ENCODE results near the gene NR3C2.

NR3C2 gene

DNA sequence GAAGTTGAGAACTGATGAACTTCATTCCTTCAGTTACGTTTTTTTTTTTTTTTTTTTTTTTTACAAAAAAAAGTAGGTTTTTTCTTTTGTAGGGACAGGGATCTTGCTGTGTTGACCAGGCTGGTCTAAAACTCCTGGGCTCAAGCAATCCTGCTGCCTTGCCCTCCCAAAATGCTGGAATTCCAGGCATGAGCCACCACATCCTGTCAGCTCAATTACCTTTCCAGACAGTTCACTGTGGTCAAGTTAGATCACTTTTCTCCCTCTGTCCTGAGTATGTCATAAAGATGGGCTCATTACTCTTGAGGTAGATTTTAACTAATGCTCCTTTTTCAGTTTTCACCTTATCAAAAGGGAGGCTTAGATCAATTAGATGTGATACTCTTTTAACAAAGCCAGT lies 10.8 kb upstream of the NR3C2 start:
- ATAC-seq, result no peak
- no peak for TF ChIP-seq ISL1 (CRISPR knock-in tag; IDR thresholded peaks at IDR 0.05)
- TF ChIP-seq, protein P1, sequence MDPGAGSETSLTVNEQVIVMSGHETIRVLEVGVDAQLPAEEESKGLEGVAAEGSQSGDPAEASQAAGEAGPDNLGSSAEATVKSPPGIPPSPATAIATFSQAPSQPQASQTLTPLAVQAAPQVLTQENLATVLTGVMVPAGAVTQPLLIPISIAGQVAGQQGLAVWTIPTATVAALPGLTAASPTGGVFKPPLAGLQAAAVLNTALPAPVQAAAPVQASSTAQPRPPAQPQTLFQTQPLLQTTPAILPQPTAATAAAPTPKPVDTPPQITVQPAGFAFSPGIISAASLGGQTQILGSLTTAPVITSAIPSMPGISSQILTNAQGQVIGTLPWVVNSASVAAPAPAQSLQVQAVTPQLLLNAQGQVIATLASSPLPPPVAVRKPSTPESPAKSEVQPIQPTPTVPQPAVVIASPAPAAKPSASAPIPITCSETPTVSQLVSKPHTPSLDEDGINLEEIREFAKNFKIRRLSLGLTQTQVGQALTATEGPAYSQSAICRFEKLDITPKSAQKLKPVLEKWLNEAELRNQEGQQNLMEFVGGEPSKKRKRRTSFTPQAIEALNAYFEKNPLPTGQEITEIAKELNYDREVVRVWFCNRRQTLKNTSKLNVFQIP (CRISPR knock-in tag; IDR thresholded peaks at IDR 0.05; ENCODE audit: borderline replicate concordance, low read depth), result no peak

DNA sequence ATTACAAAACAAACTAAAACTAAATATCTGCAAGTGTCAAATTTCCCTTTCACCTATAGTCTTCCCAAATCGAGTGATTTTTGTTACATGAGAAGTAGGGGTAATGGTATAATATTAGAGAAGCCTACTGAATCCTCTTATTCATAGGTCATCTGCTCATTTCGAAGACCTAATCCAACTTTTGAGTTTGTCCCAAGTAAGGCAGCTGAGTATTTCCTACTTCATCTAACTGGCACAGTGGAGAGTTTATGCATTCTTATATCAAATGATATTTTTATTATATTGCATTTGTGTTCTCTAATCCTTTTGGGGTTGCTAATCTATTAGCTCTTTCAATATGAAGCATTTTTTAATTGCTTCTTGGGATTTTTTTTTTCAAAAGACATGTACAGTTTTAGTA lies 7.7 kb upstream of the NR3C2 start:
- no peak for ATAC-seq
- TF ChIP-seq, protein P2, sequence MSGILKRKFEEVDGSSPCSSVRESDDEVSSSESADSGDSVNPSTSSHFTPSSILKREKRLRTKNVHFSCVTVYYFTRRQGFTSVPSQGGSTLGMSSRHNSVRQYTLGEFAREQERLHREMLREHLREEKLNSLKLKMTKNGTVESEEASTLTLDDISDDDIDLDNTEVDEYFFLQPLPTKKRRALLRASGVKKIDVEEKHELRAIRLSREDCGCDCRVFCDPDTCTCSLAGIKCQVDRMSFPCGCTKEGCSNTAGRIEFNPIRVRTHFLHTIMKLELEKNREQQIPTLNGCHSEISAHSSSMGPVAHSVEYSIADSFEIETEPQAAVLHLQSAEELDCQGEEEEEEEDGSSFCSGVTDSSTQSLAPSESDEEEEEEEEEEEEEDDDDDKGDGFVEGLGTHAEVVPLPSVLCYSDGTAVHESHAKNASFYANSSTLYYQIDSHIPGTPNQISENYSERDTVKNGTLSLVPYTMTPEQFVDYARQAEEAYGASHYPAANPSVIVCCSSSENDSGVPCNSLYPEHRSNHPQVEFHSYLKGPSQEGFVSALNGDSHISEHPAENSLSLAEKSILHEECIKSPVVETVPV (CRISPR knock-in tag; IDR thresholded peaks at IDR 0.05), result no peak
- TF ChIP-seq TCF4 (CRISPR knock-in tag; IDR thresholded peaks at IDR 0.05; ENCODE audit: borderline replicate concordance) (no peak), OSR1 (CRISPR knock-in tag; IDR thresholded peaks at IDR 0.05) (no peak), ARNTL (CRISPR knock-in tag; IDR thresholded peaks at IDR 0.05; ENCODE audit: borderline replicate concordance, low read depth) (no peak), ZFP30 (CRISPR knock-in tag; IDR thresholded peaks at IDR 0.05) (no peak), ZFP3 (CRISPR knock-in tag; IDR thresholded peaks at IDR 0.05) (no peak), ZNF565 (CRISPR knock-in tag; conservative IDR thresholded peaks at IDR 0.05; ENCODE audit: low read depth) (no peak)
- TF ChIP-seq, protein P3, sequence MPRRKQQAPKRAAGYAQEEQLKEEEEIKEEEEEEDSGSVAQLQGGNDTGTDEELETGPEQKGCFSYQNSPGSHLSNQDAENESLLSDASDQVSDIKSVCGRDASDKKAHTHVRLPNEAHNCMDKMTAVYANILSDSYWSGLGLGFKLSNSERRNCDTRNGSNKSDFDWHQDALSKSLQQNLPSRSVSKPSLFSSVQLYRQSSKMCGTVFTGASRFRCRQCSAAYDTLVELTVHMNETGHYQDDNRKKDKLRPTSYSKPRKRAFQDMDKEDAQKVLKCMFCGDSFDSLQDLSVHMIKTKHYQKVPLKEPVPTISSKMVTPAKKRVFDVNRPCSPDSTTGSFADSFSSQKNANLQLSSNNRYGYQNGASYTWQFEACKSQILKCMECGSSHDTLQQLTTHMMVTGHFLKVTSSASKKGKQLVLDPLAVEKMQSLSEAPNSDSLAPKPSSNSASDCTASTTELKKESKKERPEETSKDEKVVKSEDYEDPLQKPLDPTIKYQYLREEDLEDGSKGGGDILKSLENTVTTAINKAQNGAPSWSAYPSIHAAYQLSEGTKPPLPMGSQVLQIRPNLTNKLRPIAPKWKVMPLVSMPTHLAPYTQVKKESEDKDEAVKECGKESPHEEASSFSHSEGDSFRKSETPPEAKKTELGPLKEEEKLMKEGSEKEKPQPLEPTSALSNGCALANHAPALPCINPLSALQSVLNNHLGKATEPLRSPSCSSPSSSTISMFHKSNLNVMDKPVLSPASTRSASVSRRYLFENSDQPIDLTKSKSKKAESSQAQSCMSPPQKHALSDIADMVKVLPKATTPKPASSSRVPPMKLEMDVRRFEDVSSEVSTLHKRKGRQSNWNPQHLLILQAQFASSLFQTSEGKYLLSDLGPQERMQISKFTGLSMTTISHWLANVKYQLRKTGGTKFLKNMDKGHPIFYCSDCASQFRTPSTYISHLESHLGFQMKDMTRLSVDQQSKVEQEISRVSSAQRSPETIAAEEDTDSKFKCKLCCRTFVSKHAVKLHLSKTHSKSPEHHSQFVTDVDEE (CRISPR knock-in tag; IDR thresholded peaks at IDR 0.05), result no peak

DNA sequence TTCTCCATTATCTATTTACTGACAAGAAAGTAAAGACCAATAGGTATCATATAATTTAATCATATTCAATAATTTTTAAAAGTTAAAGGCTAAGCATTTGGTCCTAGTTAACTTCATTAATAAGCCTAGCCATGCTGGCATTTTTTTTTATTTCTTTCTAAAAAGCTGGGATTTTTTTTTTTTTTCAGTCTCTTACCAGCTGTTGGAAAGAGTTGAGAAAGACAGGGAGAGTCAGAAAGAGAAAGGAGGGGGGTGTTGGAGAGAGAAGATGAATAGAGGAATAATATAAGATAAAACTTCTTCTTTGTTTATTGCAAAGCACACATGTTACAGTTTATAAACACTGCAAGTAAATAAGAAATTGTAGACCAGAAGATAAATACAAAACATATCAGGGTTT lies 5.9 kb upstream of the NR3C2 start:
- no peak for TF ChIP-seq ZFP3 (CRISPR knock-in tag; IDR thresholded peaks at IDR 0.05)
- no peak for ATAC-seq

DNA sequence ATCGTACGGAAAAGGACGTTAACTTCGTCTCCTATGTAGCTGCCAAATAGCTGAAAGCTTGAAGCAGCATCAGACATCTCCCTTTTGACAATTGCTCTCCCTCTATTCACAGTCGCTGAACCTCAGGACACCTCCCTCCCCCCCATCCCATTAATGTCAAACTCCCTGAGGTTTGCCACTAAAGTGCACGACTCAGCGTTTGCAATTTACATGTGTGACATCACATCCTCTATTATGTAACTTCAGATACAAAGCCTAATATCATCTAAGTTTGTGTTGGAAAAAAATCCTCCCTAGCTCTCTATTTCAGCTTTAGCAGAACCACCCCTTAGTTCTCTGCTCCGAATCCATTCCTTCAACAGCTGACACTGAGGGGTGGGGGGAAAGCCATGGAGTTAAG lies 5.5 kb upstream of the NR3C2 start:
- ATAC-seq, result no peak
- TF ChIP-seq RARB (CRISPR knock-in tag; IDR thresholded peaks at IDR 0.05), result no peak
- no peak for TF ChIP-seq ZFP3 (CRISPR knock-in tag; IDR thresholded peaks at IDR 0.05)
- no peak for TF ChIP-seq PPARA (CRISPR knock-in tag; IDR thresholded peaks at IDR 0.05; ENCODE audit: borderline replicate concordance)
- TF ChIP-seq CSDC2 (CRISPR knock-in tag; IDR thresholded peaks at IDR 0.05), result no peak
- TF ChIP-seq ARNTL (CRISPR knock-in tag; IDR thresholded peaks at IDR 0.05; ENCODE audit: borderline replicate concordance, low read depth), result no peak
- TF ChIP-seq ZNF70 (CRISPR knock-in tag; IDR thresholded peaks at IDR 0.05), result no peak
- no peak for TF ChIP-seq GLIS3 (CRISPR knock-in tag; IDR thresholded peaks at IDR 0.05)
- no peak for TF ChIP-seq ZC3H10 (CRISPR knock-in tag; IDR thresholded peaks at IDR 0.05)
- no peak for TF ChIP-seq ISL1 (CRISPR knock-in tag; IDR thresholded peaks at IDR 0.05)
- no peak for TF ChIP-seq ESRRG (CRISPR knock-in tag; IDR thresholded peaks at IDR 0.05)
- TF ChIP-seq BACH2 (CRISPR knock-in tag; IDR thresholded peaks at IDR 0.05; ENCODE audit: borderline replicate concordance), result no peak
- TF ChIP-seq, protein P1 (CRISPR knock-in tag; IDR thresholded peaks at IDR 0.05; ENCODE audit: borderline replicate concordance, low read depth), result no peak
- TF ChIP-seq TOX (CRISPR knock-in tag; IDR thresholded peaks at IDR 0.05; ENCODE audit: borderline replicate concordance), result no peak
- no peak for TF ChIP-seq TCF4 (CRISPR knock-in tag; IDR thresholded peaks at IDR 0.05; ENCODE audit: borderline replicate concordance)
- TF ChIP-seq, protein P3 (CRISPR knock-in tag; IDR thresholded peaks at IDR 0.05), result no peak
- TF ChIP-seq, protein P4, sequence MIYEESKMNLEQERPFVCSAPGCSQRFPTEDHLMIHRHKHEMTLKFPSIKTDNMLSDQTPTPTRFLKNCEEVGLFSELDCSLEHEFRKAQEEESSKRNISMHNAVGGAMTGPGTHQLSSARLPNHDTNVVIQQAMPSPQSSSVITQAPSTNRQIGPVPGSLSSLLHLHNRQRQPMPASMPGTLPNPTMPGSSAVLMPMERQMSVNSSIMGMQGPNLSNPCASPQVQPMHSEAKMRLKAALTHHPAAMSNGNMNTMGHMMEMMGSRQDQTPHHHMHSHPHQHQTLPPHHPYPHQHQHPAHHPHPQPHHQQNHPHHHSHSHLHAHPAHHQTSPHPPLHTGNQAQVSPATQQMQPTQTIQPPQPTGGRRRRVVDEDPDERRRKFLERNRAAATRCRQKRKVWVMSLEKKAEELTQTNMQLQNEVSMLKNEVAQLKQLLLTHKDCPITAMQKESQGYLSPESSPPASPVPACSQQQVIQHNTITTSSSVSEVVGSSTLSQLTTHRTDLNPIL (CRISPR knock-in tag; IDR thresholded peaks at IDR 0.05; ENCODE audit: low read depth), result no peak
- TF ChIP-seq ZNF8 (CRISPR knock-in tag; IDR thresholded peaks at IDR 0.05), result no peak
- TF ChIP-seq, protein P5, sequence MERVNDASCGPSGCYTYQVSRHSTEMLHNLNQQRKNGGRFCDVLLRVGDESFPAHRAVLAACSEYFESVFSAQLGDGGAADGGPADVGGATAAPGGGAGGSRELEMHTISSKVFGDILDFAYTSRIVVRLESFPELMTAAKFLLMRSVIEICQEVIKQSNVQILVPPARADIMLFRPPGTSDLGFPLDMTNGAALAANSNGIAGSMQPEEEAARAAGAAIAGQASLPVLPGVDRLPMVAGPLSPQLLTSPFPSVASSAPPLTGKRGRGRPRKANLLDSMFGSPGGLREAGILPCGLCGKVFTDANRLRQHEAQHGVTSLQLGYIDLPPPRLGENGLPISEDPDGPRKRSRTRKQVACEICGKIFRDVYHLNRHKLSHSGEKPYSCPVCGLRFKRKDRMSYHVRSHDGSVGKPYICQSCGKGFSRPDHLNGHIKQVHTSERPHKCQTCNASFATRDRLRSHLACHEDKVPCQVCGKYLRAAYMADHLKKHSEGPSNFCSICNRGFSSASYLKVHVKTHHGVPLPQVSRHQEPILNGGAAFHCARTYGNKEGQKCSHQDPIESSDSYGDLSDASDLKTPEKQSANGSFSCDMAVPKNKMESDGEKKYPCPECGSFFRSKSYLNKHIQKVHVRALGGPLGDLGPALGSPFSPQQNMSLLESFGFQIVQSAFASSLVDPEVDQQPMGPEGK (CRISPR knock-in tag; IDR thresholded peaks at IDR 0.05; ENCODE audit: borderline replicate concordance), result no peak
- no peak for TF ChIP-seq OSR1 (CRISPR knock-in tag; IDR thresholded peaks at IDR 0.05)
